Breast epithelium (tissue), 3 donors: ENCODE results near the gene ZNF438.

Experiments
- CTCF ChIP-seq, 3 donors: fragments of 450-650 bp; IDR thresholded peaks; one replicate each; pipeline ENCODE4 v1.5.1; 2016 to 2017; ENCODE audit warnings: antibody characterized with exemption in 3 of 3, mild to moderate bottlenecking in 3 of 3, moderate library complexity in 3 of 3
- POLR2A ChIP-seq: fragments of 450-650 bp; IDR thresholded peaks from one replicate; pipeline ENCODE4 v1.6.1; 2016; ENCODE audit warnings: antibody characterized with exemption, mild to moderate bottlenecking, moderate library complexity

DNA sequence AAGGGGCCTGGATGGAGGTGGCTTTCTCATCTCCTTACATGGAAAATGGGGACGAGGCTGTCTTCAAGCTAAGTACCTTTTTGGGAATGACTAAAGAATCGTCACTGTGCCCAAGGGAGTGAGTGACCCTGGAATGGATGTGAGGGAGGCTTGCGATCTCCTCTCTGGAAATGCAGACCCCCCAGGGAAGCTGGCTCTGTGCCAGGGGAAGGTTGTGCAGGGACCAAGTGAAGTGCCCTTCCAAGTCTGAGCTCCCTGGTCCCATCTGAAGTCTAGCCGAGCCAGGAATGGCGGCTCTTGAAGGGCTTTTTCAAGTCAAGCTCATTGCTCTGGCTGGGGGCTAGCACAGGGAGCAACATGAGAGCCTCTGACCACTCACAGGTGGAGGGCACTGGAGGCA, 221.2 kb downstream of the ZNF438 start:
- TF ChIP-seq CTCF (IDR thresholded peaks at IDR 0.05) (no peak), POLR2A (no peak)
